Breast epithelium (tissue), 4 donors: ENCODE measurements around the gene PBOV1. TPM values are rescaled to one million over a fixed set of nuclear protein-coding genes. Genes with fewer than 3 reads are reported as not detected.

Experiments
- DNase-seq, 2 donors: peaks; one replicate each; pipeline ENCODE4 v3.0.0-alpha.2; 2019; ENCODE audit warnings: low spot score in 2 of 2
- H3K27ac ChIP-seq, 2 donors: fragments of 200-600 bp; sonication (generic) in 1 of 2; one replicate each; pipeline ENCODE4 v1.5.1; 2016 to 2019; ENCODE audit warnings: mild to moderate bottlenecking in 1 of 2
- H3K27me3 ChIP-seq, 2 donors: fragments of 200-600 bp; sonication (generic) in 1 of 2; one replicate each; pipeline versions ENCODE4 v1.5.1 to v1.6.0; 2017 to 2019; ENCODE audit warnings: control low read depth in 1 of 2, mild to moderate bottlenecking in 1 of 2
- H3K36me3 ChIP-seq: fragments of 200-600 bp; one replicate; pipeline ENCODE4 v1.5.1; 2019
- H3K4me1 ChIP-seq, 2 donors: fragments of 200-600 bp; sonication (generic); one replicate each; pipeline ENCODE4 v1.5.1; 2016 to 2019; ENCODE audit warnings: control low read depth in 1 of 2
- H3K4me3 ChIP-seq, 3 donors: fragments of 200-600 bp; sonication (generic); 1 replicate in 2 of 3; 2 replicates in 1 of 3; pipeline ENCODE4 v1.5.1; 2016 to 2019; ENCODE audit warnings: mild to moderate bottlenecking in 3 of 3, moderate library complexity in 2 of 3
- H3K9me3 ChIP-seq, 2 donors: fragments of 200-600 bp; sonication (generic) in 1 of 2; one replicate each; pipeline ENCODE4 v1.5.1; 2016 to 2019; ENCODE audit warnings: control low read depth in 1 of 2
- POLR2A ChIP-seq: fragments of 450-650 bp; IDR thresholded peaks from one replicate; pipeline ENCODE4 v1.6.1; 2016; ENCODE audit warnings: antibody characterized with exemption, mild to moderate bottlenecking, moderate library complexity
- POLR2AphosphoS5 ChIP-seq, 3 donors: sonication (generic); formaldehyde crosslinking; IDR thresholded peaks; one replicate each; pipeline ENCODE4 v1.6.1; 2017; ENCODE audit warnings: antibody characterized with exemption in 3 of 3
- intact Hi-C: fragments of 100-400 bp; cut with DNase I; formaldehyde crosslinking; loops from one replicate; pipeline ENCODE4 v1.15.1; 2023; ENCODE audit warnings: low total_unique reads
- total RNA-seq, 3 donors: library from RNA; depleted of rRNA; stranded (reverse); fragments of >200 nt; gene quantifications; one replicate each; pipeline ENCODE4 v1.1.0, GENCODE V29; 2016
- TF ChIP-seq, protein P1 (sequence below), 3 donors: fragments of 450-650 bp; IDR thresholded peaks; one replicate each; pipeline ENCODE4 v1.5.1; 2016 to 2017; ENCODE audit warnings: antibody characterized with exemption in 3 of 3, mild to moderate bottlenecking in 3 of 3, moderate library complexity in 3 of 3

The PBOV1 gene
- not detected for total RNA-seq

DNA sequence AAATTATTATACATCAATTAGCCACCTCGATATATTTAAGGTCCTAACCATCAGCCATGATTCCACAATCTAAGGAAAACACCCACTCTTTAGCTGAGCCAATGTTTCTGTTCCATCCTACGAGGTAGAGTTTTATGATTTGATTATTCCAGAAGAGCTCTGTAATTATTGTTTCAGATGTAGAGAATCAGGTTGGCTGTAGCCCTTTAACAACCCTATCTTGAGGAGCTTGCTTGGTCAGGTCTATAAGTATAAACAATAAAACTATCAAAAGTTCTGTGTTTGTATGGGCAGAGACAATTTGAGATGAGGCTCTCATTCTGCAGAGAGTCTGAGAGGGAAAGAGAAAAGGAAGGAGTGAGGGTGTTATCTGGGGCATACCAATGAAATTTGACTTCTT, at the start of gene PBOV1:
Gene PBOV1 (minus strand): TSS at position 43 of the 400 bp plus-strand sequence. CDS start 96 bp downstream, outside the sequence.
- Histone ChIP-seq H3K9me3 (no peaks in the 10 kb centered on the region), H3K27ac (no peak within 1 kb of the TSS), H3K4me3 (no peak within 1 kb of the TSS), H3K4me1 (no peaks in the 10 kb centered on the region), H3K27me3 (no peaks in the 10 kb centered on the region), H3K36me3 (no peaks in the 10 kb centered on the region)
- intact Hi-C loops = no loop called here
- no peak for DNase-seq
- no peak for TF ChIP-seq POLR2AphosphoS5 (IDR thresholded peaks at IDR 0.05)
- TF ChIP-seq POLR2A = no peak
- TF ChIP-seq, protein P1, sequence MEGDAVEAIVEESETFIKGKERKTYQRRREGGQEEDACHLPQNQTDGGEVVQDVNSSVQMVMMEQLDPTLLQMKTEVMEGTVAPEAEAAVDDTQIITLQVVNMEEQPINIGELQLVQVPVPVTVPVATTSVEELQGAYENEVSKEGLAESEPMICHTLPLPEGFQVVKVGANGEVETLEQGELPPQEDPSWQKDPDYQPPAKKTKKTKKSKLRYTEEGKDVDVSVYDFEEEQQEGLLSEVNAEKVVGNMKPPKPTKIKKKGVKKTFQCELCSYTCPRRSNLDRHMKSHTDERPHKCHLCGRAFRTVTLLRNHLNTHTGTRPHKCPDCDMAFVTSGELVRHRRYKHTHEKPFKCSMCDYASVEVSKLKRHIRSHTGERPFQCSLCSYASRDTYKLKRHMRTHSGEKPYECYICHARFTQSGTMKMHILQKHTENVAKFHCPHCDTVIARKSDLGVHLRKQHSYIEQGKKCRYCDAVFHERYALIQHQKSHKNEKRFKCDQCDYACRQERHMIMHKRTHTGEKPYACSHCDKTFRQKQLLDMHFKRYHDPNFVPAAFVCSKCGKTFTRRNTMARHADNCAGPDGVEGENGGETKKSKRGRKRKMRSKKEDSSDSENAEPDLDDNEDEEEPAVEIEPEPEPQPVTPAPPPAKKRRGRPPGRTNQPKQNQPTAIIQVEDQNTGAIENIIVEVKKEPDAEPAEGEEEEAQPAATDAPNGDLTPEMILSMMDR (IDR thresholded peaks at IDR 0.05) = no peak

DNA sequence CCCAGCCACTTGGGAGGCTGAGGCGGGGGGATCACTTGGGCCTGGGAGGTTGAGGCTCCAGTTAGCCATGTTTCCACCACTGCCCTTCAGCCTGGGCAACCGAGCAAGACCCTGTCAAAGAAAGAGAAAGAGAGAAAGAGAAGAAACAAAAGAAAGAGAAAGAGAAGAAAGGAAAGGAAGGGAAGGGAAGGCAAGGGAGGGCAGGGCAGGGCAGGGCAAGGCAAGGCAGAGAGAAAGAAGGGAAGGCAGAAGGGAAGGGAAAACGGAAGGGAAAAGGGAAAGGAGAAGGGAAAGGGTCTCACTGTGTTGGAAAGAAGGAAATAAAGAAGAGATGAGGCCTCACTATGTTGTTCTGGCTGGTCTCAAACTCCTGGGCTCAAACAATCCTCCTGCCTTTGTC, 47.8 kb upstream of the PBOV1 start:
- DNase-seq = no peak
- Histone ChIP-seq H3K36me3 (no peaks in the 10 kb centered on the region), H3K4me1 (no peaks in the 10 kb centered on the region), H3K9me3 (no peaks in the 10 kb centered on the region), H3K27ac (no peak overlapping the region), H3K27me3 (no peaks in the 10 kb centered on the region), H3K4me3 (no peak overlapping the region)
- TF ChIP-seq POLR2A (no peak), POLR2AphosphoS5 (IDR thresholded peaks at IDR 0.05) (no peak)
- TF ChIP-seq, protein P1 (IDR thresholded peaks at IDR 0.05) = no peak
- intact Hi-C loops = no loop called here

DNA sequence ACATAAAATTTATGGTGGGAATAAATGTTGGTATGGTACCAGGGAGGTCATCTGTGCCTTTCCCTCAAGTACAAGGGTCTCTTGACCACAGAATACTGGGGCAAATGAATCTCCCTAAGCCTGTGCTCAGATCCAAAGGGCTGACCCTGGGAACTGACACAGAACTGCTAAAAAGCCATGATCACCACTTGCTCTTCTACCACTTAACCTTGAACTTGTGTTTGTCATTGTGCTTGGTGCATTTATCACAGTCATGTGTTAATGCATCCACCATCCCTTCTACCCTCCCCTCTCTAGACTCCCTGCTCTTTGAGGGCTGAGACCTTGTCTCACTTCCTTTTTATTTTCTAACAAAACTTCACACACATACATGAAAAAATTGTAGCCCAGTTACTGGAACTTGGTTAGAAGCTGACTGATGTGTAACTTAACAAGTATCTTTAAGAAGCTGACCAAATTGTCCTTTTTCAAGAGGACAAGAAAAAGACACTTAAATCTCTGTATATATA, 46.1 kb upstream of the PBOV1 start:
- intact Hi-C loops = no loop called here
- TF ChIP-seq POLR2AphosphoS5 (IDR thresholded peaks at IDR 0.05) (no peak), POLR2A (no peak)
- no peak overlapping the region for H3K4me3 ChIP-seq

DNA sequence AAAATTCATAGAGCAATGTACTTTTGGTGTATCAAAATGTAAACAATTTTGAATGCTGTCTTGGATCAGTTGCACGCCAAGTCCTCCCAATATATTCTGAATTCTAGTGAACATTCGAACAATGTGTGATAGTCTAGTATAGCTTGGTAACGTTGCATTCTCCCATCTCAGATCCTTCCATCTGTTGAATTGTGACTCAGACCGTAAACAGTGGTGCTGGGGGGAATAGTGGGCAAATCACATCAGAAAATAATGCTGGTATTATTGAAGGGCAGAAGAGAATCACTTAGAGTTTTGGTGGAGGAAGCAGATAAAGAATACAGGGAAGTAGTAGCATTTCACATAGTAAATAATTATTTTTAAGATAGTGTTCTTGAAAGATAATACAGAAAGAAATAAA, 45.7 kb upstream of the PBOV1 start:
- Histone ChIP-seq H3K9me3 (no peaks in the 10 kb centered on the region), H3K4me1 (no peaks in the 10 kb centered on the region), H3K36me3 (no peaks in the 10 kb centered on the region), H3K27ac (no peak overlapping the region), H3K27me3 (no peaks in the 10 kb centered on the region), H3K4me3 (no peak overlapping the region)
- no peak for DNase-seq
- intact Hi-C loops = no loop called here
- TF ChIP-seq POLR2A = no peak
- TF ChIP-seq POLR2AphosphoS5 (IDR thresholded peaks at IDR 0.05) = no peak
- TF ChIP-seq, protein P1 (IDR thresholded peaks at IDR 0.05) = no peak

More for the DNA sequence above, 46.1 kb upstream of the PBOV1 start:
- no peak for DNase-seq
- no peaks in the 10 kb centered on the region for H3K9me3 ChIP-seq
- H3K4me1 ChIP-seq = no peaks in the 10 kb centered on the region
- no peaks in the 10 kb centered on the region for H3K27me3 ChIP-seq
- H3K27ac ChIP-seq = no peak overlapping the region
- H3K36me3 ChIP-seq = no peaks in the 10 kb centered on the region

DNA sequence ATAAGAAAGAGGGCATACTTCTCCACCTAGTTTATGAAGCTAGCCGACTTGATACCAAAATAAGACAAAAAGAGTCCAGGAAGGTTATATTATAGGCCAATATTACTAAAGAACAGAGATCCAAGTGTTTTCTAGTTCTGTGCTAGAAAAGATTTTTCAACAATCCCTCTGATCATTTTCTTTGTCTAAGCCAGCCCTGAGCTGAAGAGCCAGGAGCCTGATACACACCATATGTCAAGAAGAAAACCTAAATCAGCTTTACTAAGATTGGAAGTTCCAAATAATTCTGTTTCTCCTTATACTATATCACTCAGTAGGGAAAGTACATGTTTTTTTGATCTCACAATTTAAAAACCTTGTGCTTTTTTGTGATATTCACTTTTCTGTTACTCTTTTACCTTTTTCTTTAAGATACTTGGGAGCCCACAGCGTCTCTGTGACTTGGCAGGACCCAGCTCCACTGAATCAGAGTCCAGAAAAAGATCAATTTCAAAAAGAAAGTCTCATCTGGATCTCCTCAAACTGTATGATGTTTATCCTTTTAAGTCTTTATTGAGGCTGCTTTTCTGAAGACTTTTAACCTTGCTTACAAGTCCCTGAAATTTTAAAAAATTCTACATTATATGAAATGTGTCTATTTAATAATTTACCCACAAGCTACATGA, 43.0 kb upstream of the PBOV1 start:
- intact Hi-C loops = no loop called here
- no peak for DNase-seq
- Histone ChIP-seq H3K36me3 (no peaks in the 10 kb centered on the region), H3K9me3 (no peaks in the 10 kb centered on the region), H3K27me3 (no peaks in the 10 kb centered on the region), H3K27ac (no peak overlapping the region), H3K4me1 (no peaks in the 10 kb centered on the region), H3K4me3 (no peak overlapping the region)
- TF ChIP-seq, protein P1 (IDR thresholded peaks at IDR 0.05) = no peak
- no peak for TF ChIP-seq POLR2A
- no peak for TF ChIP-seq POLR2AphosphoS5 (IDR thresholded peaks at IDR 0.05)
